Karpas-422 (cell line): ENCODE results near the gene NUTF2. TPM values are rescaled to one million over a fixed set of nuclear protein-coding genes. Genes with fewer than 3 reads are reported as not detected.
"Not testable (repeated sequence)": the region's sequence is repeated elsewhere in the genome, so short reads cannot be mapped to it uniquely, and the experiment has no call there.

Experiments
- DNase-seq: peaks from one replicate; pipeline ENCODE4 v3.0.0-alpha.2; 2015
- H2AFZ ChIP-seq: fragments of 200-600 bp; sonication (generic); 2 replicates; pipeline ENCODE4 v1.6.1; 2014; ENCODE audit warnings: antibody characterized with exemption, low read length, mixed read lengths
- H3K27ac ChIP-seq: fragments of 200-600 bp; sonication (generic); 2 replicates; pipeline ENCODE4 v1.5.1; 2014; ENCODE audit warnings: mild to moderate bottlenecking, low read length, moderate library complexity
- H3K27me3 ChIP-seq: fragments of 200-600 bp; sonication (generic); 2 replicates; pipeline ENCODE4 v1.6.1; 2014; ENCODE audit warnings: low read length, mixed read lengths
- H3K36me3 ChIP-seq: fragments of 200-600 bp; sonication (generic); 2 replicates; pipeline ENCODE4 v1.6.1; 2014; ENCODE audit warnings: low read length, mixed read lengths; ENCODE audit not compliant: insufficient read depth
- H3K4me1 ChIP-seq: fragments of 200-600 bp; sonication (generic); 2 replicates; pipeline ENCODE4 v1.6.1; 2014; ENCODE audit warnings: mild to moderate bottlenecking, low read length, mixed read lengths
- H3K4me2 ChIP-seq: fragments of 200-600 bp; sonication (generic); 2 replicates; pipeline ENCODE4 v1.6.1; 2014; ENCODE audit warnings: low read length, low read depth, mild to moderate bottlenecking; ENCODE audit not compliant: poor library complexity, severe bottlenecking
- H3K4me3 ChIP-seq: fragments of 200-600 bp; sonication (generic); 2 replicates; pipeline ENCODE4 v1.5.1; 2014; ENCODE audit warnings: mild to moderate bottlenecking, antibody characterized with exemption, low read length, mixed read lengths
- H3K79me2 ChIP-seq: fragments of 200-600 bp; sonication (generic); 2 replicates; pipeline ENCODE4 v1.6.1; 2014; ENCODE audit warnings: mild to moderate bottlenecking, low read length, mixed read lengths
- H3K9ac ChIP-seq: fragments of 200-600 bp; sonication (generic); 2 replicates; pipeline ENCODE4 v1.6.0; 2014; ENCODE audit warnings: low read length
- H3K9me2 ChIP-seq: fragments of 200-600 bp; sonication (generic), shearing (Covaris generic); replicated peaks from 2 replicates; pipeline ENCODE4 v1.6.0; 2014; ENCODE audit warnings: mild to moderate bottlenecking, low read length, moderate library complexity; ENCODE audit not compliant: insufficient read depth
- H3K9me3 ChIP-seq: fragments of 300-700, 200-600 bp; sonication (generic); 2 replicates; pipeline ENCODE4 v1.6.1; 2014; ENCODE audit warnings: low read length, mixed read lengths
- H4K20me1 ChIP-seq: fragments of 200-600 bp; sonication (generic); 2 replicates; pipeline ENCODE4 v1.6.1; 2014; ENCODE audit warnings: mild to moderate bottlenecking, antibody characterized with exemption, low read length, low read depth; ENCODE audit not compliant: insufficient read depth
- total RNA-seq: library from RNA; depleted of rRNA; stranded (reverse); fragments of >200 nt; shearing (Covaris generic); gene quantifications from 2 replicates; pipeline ENCODE4 v1.2.3, GENCODE V29; 2014; ENCODE audit warnings: low replicate concordance

The NUTF2 gene
- total RNA-seq, 1 experiment from 2014 or later, result 179 TPM

DNA sequence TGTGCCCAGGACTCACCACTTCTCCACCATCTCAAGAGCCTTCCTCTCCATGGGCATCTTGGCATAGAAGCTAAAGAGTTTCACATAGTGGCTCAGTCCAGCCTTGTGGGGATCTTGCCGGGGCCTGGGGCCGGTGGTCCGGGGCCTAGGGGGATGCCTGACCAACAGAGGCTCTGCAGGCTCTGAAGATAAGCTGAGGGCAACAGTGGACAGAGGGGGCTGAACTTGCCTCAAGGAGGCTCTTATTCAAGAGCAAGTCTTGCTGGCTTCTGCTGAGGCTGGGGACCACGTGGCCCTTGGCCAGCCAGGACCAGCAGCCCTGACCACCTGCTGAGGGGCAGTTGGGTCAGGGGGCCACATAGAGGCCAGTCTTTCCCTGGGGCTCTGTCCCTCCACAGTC is 18.1 kb upstream of the NUTF2 start:
- no peaks in the 10 kb centered on the region for H3K27me3 ChIP-seq
- no peak overlapping the region for H3K27ac ChIP-seq
- no peaks in the 10 kb centered on the region for H3K9me3 ChIP-seq
- no peaks in the 10 kb centered on the region for H3K9me2 ChIP-seq
- no peak overlapping the region for H3K4me3 ChIP-seq
- no peak overlapping the region for H3K9ac ChIP-seq
- H3K4me1 ChIP-seq, result peaks cover 10% of the 10 kb centered on the region
- no peak overlapping the region for H3K4me2 ChIP-seq
- no peaks in the 10 kb centered on the region for H3K36me3 ChIP-seq
- no peaks in the 10 kb centered on the region for H4K20me1 ChIP-seq
- peaks cover 12% of the 10 kb centered on the region for H3K79me2 ChIP-seq
- DNase-seq, result no peak
- no peak overlapping the region for H2AFZ ChIP-seq

- peak overlapping the region; percentile 75 for H3K4me3 ChIP-seq
- no peaks in the 10 kb centered on the region for H4K20me1 ChIP-seq
- no peak for DNase-seq
- H3K9me2 ChIP-seq, result no peaks in the 10 kb centered on the region
- H3K36me3 ChIP-seq, result no peaks in the 10 kb centered on the region
- peak overlapping the region; percentile 85 for H3K4me2 ChIP-seq
- peaks cover 16% of the 10 kb centered on the region for H3K4me1 ChIP-seq
- peak overlapping the region; percentile 87 for H3K9ac ChIP-seq
- no peaks in the 10 kb centered on the region for H3K9me3 ChIP-seq
- no peak overlapping the region for H2AFZ ChIP-seq
- H3K79me2 ChIP-seq, result peaks cover 12% of the 10 kb centered on the region
- no peaks in the 10 kb centered on the region for H3K27me3 ChIP-seq
- H3K27ac ChIP-seq, result no peak overlapping the region
These were observed 13.7 kb upstream of the NUTF2 start for GRCh38 chr16:67833030-67833414.

DNA sequence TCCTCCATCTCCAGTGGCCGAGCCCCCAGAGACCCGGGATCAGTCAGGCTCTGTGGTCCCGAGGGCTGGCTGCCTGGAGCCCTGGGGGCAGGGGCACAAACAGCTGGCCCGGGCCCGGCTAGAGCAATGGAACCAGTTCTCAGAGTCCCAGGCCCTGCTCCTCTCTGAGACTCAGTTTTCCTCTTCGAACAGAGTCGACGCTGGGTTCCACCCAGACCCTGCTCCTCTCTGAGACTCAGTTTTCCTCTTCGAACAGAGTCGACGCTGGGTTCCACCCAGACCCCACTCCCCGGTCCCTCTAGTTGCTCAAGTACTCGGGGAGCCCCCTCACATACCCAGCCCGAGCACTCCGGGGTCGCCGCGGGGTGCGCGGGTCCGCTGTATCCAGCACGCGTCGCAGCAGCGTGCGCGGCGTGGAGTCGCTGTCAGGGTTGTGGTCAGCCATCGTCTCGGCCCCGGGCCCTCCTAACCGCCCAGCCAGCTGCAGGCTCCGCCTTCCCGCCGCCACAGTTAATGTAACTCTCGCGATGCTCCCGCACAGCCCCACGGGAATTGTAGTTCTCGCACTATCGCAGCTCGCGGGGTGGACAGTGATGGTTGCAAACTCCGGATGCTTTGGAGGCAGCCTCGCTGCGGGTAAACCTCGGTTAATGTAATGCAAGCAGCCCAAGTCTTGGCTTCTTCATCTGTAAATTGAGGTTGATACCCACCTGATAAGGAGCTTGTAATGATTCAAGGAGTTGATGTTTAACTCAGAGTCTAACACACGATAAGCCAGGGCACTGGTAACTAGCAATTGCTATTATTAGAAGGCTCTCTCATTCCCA is 13.1 kb upstream of the NUTF2 start:
- H3K9ac ChIP-seq, result peak overlapping the region; percentile 87
- no peaks in the 10 kb centered on the region for H3K9me3 ChIP-seq
- H3K79me2 ChIP-seq, result peaks cover 12% of the 10 kb centered on the region
- peak overlapping the region; percentile 85 for H3K4me2 ChIP-seq
- H3K27me3 ChIP-seq, result no peaks in the 10 kb centered on the region
- H2AFZ ChIP-seq, result peak overlapping the region; percentile 83
- H3K4me3 ChIP-seq, result peak overlapping the region; percentile 75
- H3K4me1 ChIP-seq, result peaks cover 16% of the 10 kb centered on the region
- no peaks in the 10 kb centered on the region for H3K36me3 ChIP-seq
- DNase-seq, result peak; percentile 98
- H3K27ac ChIP-seq, result no peak overlapping the region
- H3K9me2 ChIP-seq, result no peaks in the 10 kb centered on the region
- no peaks in the 10 kb centered on the region for H4K20me1 ChIP-seq

GRCh38 chr16:67834242-67834614 is 12.5 kb upstream of the NUTF2 start:
- H4K20me1 ChIP-seq, result no peaks in the 10 kb centered on the region
- H3K9me3 ChIP-seq, result no peaks in the 10 kb centered on the region
- H3K36me3 ChIP-seq, result no peaks in the 10 kb centered on the region
- H3K4me1 ChIP-seq, result peaks cover 16% of the 10 kb centered on the region
- DNase-seq, result no peak
- H3K9me2 ChIP-seq, result no peaks in the 10 kb centered on the region
- H2AFZ ChIP-seq, result peak overlapping the region; percentile 83
- H3K79me2 ChIP-seq, result peaks cover 12% of the 10 kb centered on the region
- no peak overlapping the region for H3K27ac ChIP-seq
- peak overlapping the region; percentile 85 for H3K4me2 ChIP-seq
- peak overlapping the region; percentile 75 for H3K4me3 ChIP-seq
- peak overlapping the region; percentile 87 for H3K9ac ChIP-seq
- no peaks in the 10 kb centered on the region for H3K27me3 ChIP-seq

DNA sequence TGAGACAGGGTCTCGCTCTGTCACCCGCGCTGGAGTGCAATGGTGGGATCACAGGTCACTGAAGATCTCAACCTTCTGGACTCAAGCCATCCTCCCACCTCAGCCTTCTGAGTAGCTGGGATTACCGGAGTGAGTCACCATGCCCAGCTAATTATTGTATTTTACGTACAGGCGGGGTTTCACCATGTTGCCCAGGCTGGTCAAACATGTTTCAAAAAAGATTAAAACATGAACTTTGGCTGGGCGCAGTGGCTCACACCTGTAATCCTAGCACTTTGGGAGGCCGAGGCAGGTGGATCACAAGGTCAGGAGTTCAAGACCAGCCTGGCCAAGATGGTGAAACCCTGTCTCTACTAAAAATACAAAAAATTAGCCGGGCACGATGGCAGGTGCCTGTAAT is 9.5 kb upstream of the NUTF2 start:
- Histone ChIP-seq H3K79me2 (peaks cover 12% of the 10 kb centered on the region), H3K4me1 (peaks cover 21% of the 10 kb centered on the region)
- H3K27ac ChIP-seq, H3K9ac ChIP-seq, H3K27me3 ChIP-seq, H3K9me2 ChIP-seq, H3K4me2 ChIP-seq, H3K36me3 ChIP-seq, H3K4me3 ChIP-seq, H4K20me1 ChIP-seq, H2AFZ ChIP-seq, DNase-seq, H3K9me3 ChIP-seq: not testable (repeated sequence)

GRCh38 chr16:67837811-67838210 is 8.9 kb upstream of the NUTF2 start:
- Histone ChIP-seq H4K20me1 (no peaks in the 10 kb centered on the region), H3K27ac (no peak overlapping the region), H3K9me2 (no peaks in the 10 kb centered on the region), H3K4me1 (peaks cover 15% of the 10 kb centered on the region), H3K4me2 (no peak overlapping the region), H3K9ac (no peak overlapping the region), H3K27me3 (no peaks in the 10 kb centered on the region), H3K4me3 (no peak overlapping the region), H3K79me2 (peaks cover 11% of the 10 kb centered on the region), H3K9me3 (no peaks in the 10 kb centered on the region), H3K36me3 (no peaks in the 10 kb centered on the region), H2AFZ (no peak overlapping the region)
- DNase-seq, result no peak

GRCh38 chr16:67841198-67841815 is 5.4 kb upstream of the NUTF2 start:
- Histone ChIP-seq H3K4me2 (peak overlapping the region; percentile 92), H3K27me3 (no peaks in the 10 kb centered on the region), H2AFZ (peak overlapping the region; percentile 100), H3K79me2 (peaks cover 38% of the 10 kb centered on the region), H4K20me1 (peaks cover 12% of the 10 kb centered on the region; the same call in 1 of the 2 replicates), H3K9me3 (no peaks in the 10 kb centered on the region), H3K9me2 (no peaks in the 10 kb centered on the region), H3K4me1 (peaks cover 38% of the 10 kb centered on the region), H3K27ac (no peak overlapping the region), H3K4me3 (peak overlapping the region; percentile 100), H3K9ac (peak overlapping the region; percentile 98), H3K36me3 (0 out of 2 replicates have a peak, but pooled peaks cover 3% of the 10 kb centered on the region)
- DNase-seq, result peak; percentile 40

DNA sequence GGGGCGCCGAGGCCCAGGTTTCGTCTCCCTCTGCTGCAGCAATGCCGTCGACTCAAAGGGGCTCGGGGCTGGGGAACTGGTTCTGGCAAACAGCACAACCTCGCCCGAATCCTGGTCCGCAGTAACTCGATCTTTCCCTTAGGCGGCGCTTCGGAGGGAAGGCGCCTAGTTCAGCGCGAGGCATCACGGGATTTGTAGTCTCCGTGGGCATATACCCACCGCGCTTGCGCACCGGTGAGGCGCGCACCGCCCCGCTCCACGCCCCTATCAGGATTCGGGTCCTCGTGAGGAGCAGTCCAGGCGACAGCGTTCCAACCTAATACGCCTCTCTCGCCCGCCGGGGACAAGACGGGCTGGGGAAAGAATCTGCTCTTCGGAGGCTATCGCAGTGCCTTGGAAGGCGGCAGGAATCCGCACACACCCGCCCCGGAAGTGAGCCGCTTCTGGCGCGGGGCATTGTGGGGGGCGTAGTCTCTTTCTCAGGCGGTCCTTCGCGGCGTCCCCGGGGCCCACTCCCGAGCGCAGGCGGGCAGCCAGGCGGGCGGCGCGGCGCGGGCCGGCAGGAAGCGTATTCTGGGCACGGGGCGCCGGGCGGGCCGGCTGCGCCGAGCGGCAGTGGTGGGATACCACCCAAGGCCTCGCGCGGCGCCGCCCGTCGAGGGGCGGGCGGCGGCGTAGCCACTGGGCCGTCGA is 4.8 kb upstream of the NUTF2 start, which contains the start of gene THAP11:
THAP11 (plus strand) TSS at position 505 of the 693 bp plus-strand sequence. CDS start 235 bp downstream, outside the sequence.
- Histone ChIP-seq H3K9me3 (no peaks in the 10 kb centered on the region), H3K9me2 (no peaks in the 10 kb centered on the region), H3K9ac (peak within 1 kb of the TSS; percentile 98), H2AFZ (peak within 1 kb of the TSS; percentile 100), H3K27me3 (no peaks in the 10 kb centered on the region), H3K4me3 (peak within 1 kb of the TSS; percentile 100), H4K20me1 (peaks cover 12% of the 10 kb centered on the region; the same call in 1 of the 2 replicates), H3K36me3 (0 out of 2 replicates have a peak, but pooled peaks cover 3% of the 10 kb centered on the region), H3K79me2 (peaks cover 38% of the 10 kb centered on the region), H3K4me2 (peak within 1 kb of the TSS; percentile 92), H3K27ac (peak within 1 kb of the TSS; percentile 79), H3K4me1 (peaks cover 38% of the 10 kb centered on the region)
- peak; percentile 98 for DNase-seq
